NCI-H345 treated with DMSO at 0.1 percent for 48 hours (cell line): ENCODE measurements around the gene TRIM23.
A peak's percentile ranks its signal among the peaks of the same experiment; 100 is the strongest.

Experiments
- DNase-seq: peaks from one replicate; lab custom pipeline; 2025; ENCODE audit not compliant: unreplicated experiment; lab: John Stamatoyannopoulos, UW

The TRIM23 gene

DNA sequence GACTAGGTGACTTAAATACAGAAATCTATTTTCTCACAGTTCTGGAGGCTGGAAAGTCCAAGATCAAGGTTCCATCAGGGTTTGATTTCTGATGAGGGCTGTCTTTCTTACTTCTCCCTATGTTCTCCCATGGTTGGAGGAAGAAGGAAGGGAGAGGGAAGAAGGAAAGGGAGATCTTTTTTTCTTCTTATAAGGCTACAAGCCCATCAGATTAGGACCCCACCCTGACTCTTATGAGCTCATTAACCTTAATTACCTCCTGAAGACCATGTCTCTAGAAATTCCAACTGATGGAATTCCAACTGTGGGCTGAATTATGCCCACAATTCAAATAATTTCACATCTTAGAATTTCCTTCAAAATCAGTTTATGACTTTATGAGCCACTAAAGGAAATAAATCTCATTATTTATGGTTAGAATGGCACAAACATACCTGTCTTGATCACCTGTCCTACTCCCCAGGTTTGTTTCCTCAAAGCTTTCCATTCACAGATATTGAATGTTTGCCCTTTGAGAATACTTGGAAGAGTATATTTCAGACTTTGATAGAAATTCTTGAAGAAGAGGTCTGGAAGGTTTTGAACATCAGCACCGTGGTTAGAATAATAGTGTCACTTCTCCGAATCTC, 53.4 kb downstream of the TRIM23 start:
- DNase-seq = no peak

GRCh38 chr5:65566505-65566904, 57.6 kb downstream of the TRIM23 start:
- DNase-seq = no peak

DNA sequence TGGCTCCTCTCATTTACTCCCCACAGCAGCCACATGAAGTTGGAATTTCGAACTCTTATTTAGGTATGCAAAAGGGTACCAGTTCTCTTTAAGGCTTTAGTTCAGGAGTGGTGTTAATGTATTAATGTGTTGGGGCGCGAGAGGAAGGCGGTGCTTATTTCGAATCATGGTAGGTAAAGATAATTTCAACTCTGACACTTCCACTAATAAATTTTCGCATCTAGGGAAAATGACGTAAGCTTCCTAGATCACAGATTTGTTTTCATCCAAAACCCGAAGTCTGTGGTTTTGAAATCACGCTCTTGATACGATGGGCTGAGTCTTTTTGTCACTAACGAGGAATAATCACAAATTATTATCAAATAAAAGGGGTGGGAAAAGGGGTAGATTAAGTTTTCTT, 60.4 kb downstream of the TRIM23 start:
- DNase-seq = no peak

DNA sequence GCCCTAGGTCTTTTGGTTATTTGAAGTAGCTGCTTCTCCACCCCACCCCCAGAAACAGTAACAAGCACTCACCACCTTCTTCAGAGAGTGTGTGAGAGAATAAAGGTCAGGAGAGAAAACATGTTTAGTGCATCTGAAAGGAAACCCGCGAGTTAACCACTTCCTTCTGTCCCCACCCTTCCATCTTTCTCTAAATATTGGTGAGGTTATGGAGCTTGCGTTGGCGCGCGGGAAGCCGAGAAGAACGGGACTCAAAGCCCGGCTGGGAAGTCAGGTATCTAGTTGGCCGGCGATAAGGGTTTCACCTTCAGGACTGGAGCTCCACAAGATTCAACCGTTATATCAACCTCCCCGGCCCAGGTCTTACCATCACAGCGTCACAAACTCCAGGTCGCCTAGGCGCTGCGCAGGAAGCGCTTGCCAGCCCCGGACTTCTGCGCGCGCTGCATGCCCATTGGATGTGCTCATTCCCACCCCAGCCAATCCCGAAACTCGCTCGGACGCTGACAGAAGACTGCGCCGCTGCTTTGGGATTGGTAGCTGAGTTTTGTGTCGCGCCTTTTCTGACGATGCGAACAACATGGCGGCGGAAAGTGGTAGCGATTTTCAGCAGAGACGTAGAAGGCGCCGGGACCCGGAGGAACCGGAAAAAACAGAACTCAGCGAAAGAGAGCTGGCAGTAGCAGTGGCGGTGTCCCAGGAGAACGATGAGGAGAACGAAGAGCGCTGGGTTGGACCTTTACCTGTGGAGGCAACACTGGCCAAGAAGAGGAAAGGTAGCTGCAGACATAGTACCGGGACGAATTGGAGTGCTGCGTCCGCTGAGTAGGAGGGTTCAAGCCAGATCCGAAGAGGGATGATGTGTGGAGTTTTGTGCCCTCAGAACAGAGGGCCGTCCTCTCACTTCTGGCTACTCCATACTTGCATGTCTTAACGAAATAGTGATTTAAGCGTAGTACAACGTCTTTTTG, 61.1 kb downstream of the TRIM23 start, which contains the start of the genes CENPK and PPWD1:
Gene CENPK (minus strand): TSS at position 438 of the 971 bp plus-strand sequence. CDS start 8,261 bp downstream, outside the sequence.
Gene PPWD1 (plus strand): TSS at position 566 of the 971 bp plus-strand sequence. CDS start 15 bp downstream, at position 581.
- DNase-seq = peak; percentile 77

GRCh38 chr5:65556718-65557117, 67.4 kb downstream of the TRIM23 start:
- DNase-seq = no peak

- DNase-seq = no peak
Measured at GRCh38 chr5:65556181-65556580, 68.0 kb downstream of the TRIM23 start.

DNA sequence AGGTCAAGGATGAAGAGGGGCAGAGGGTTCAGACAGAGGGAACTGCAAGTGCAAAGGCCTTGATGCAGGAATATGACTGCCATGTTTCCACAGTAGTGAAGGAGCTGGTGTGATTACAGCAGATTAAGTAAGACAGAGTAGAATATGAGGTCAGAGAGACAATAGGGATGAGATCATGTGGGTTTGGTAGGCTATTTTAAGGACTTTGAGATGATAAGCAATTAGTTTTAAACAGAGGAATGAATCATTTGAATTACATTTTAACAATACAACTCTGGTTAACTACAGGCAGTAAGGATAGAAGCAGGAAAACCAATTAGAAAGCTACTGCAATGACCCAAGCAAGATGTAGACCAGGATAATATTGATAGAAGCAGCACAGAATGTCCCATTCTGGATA, 68.8 kb downstream of the TRIM23 start:
- no peak for DNase-seq

- DNase-seq = no peak
Measured at GRCh38 chr5:65553941-65554340, 70.2 kb downstream of the TRIM23 start.

DNA sequence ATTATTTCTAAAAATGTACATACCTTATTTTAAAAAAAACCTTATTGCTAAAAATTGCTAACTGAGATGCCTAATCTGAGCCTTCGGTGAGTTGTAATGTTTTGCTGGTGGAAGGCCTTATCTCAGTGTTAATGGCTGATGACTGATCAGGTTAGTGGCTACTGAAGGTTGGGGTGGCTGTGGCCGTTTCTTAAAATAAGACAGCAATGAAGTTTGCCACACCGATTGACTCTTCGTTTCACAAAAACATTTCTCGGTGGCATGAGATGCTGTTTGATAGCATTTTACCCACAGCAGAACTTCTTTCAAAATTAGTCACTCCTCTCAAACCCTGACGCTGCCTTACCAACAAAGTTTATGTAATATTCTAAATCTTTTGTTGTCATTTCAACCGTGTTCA, 75.9 kb downstream of the TRIM23 start:
- no peak for DNase-seq

DNA sequence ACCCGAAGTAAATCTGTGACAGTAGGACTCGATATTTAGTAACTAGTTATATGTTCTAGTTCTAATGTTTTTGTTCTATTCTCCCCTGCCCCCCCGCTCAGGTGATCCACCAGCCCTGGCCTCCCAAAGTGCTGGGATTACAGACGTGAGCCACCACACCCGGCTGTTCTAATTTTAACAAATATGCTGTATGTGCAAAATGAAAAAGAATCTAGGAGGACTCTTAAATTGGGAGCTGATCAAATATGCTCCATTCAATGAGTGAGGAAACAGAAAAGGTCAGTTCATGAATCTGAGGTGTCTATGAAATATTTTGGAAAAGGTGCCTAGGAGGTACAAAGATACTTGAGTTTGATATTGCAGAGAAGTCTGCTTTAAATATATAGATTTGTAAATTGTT, 78.0 kb downstream of the TRIM23 start:
- DNase-seq = no peak

GRCh38 chr5:65544473-65544872, 79.7 kb downstream of the TRIM23 start:
- no peak for DNase-seq

GRCh38 chr5:65539827-65540226, 84.3 kb downstream of the TRIM23 start:
- DNase-seq = no peak
